Neural progenitor cell (in vitro differentiated cells): Measurements from ENCODE around the gene POP5.

Experiments used
- EZH2phosphoT487 ChIP-seq: fragments of 200-600 bp; sonication (generic); IDR thresholded peaks from 2 replicates; pipeline ENCODE4 v1.6.1; 2017; ENCODE audit warnings: antibody characterized with exemption
- TF ChIP-seq, protein P1 (sequence below): fragments of 200-600 bp; sonication (generic); IDR thresholded peaks from 2 replicates; pipeline ENCODE4 v1.5.1; 2017; ENCODE audit warnings: antibody characterized with exemption, mild to moderate bottlenecking

DNA sequence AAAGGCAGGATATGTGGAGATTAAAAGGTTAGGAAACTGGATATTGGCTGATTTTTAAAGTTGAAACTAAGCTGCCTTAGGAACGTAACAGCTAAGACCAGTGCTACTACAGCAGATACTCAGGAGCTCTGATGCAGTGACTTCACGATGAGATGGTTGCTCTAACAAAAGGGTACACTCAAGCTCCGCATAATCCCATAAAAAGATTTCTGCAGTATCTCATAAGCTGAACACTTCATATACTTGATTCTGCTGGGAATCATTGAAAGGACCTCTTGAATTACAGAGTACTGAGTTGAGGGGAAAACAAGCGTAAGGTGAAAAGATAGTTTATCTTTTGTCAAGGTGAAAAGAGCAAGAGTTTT, 43.4 kb downstream of the POP5 start:
- TF ChIP-seq, protein P1, sequence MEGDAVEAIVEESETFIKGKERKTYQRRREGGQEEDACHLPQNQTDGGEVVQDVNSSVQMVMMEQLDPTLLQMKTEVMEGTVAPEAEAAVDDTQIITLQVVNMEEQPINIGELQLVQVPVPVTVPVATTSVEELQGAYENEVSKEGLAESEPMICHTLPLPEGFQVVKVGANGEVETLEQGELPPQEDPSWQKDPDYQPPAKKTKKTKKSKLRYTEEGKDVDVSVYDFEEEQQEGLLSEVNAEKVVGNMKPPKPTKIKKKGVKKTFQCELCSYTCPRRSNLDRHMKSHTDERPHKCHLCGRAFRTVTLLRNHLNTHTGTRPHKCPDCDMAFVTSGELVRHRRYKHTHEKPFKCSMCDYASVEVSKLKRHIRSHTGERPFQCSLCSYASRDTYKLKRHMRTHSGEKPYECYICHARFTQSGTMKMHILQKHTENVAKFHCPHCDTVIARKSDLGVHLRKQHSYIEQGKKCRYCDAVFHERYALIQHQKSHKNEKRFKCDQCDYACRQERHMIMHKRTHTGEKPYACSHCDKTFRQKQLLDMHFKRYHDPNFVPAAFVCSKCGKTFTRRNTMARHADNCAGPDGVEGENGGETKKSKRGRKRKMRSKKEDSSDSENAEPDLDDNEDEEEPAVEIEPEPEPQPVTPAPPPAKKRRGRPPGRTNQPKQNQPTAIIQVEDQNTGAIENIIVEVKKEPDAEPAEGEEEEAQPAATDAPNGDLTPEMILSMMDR, result no peak
- no peak for TF ChIP-seq EZH2phosphoT487
